OCI-LY7 (cell line): Measurements from ENCODE around the gene MVB12B. TPM values are rescaled to one million over a fixed set of nuclear protein-coding genes. Genes with fewer than 3 reads are reported as not detected.
A peak's percentile ranks its signal among the peaks of the same experiment; 100 is the strongest.

Source experiments
- BruUV-seq: library from RNA; stranded (reverse); fragments of 400-500 nt; replicated peaks from 2 replicates; lab custom pipeline; 2021; lab: Mats Ljungman, UMichigan
- CTCF ChIA-PET: fragments of 300-600 bp; sonication (Branson Sonifier 250); formaldehyde crosslinking; loops from one replicate; lab custom pipeline; 2022; ENCODE audit warnings: antibody characterized with exemption; ENCODE audit not compliant: unreplicated experiment; lab: Charles Lee
- POLR2A ChIA-PET: fragments of 300-600 bp; sonication (Branson Sonifier 250); formaldehyde crosslinking; loops from one replicate; lab custom pipeline; 2022; ENCODE audit warnings: antibody characterized with exemption; lab: Charles Lee
- DNase-seq: peaks from one replicate; pipeline ENCODE4 v3.0.0-alpha.2; 2015; ENCODE audit warnings: low spot score
- H2AFZ ChIP-seq: fragments of 200-600 bp; sonication (generic), shearing (Covaris generic); 2 replicates; pipeline ENCODE4 v1.6.1; 2014; ENCODE audit warnings: mild to moderate bottlenecking, antibody characterized with exemption, low read length, moderate library complexity
- H3K27ac ChIP-seq: fragments of 200-600 bp; sonication (generic); 2 replicates; pipeline ENCODE4 v1.5.1; 2014; ENCODE audit warnings: mixed run types, low read depth, mild to moderate bottlenecking, moderate library complexity, low read length, inconsistent platforms; ENCODE audit not compliant: poor library complexity, severe bottlenecking
- H3K36me3 ChIP-seq: fragments of 200-600 bp; sonication (generic); 2 replicates; pipeline ENCODE4 v1.6.1; 2014; ENCODE audit warnings: mild to moderate bottlenecking, antibody characterized with exemption, low read length, moderate library complexity, mixed read lengths; ENCODE audit not compliant: insufficient read depth
- H3K4me1 ChIP-seq: fragments of 200-600 bp; sonication (generic); 2 replicates; pipeline ENCODE4 v1.5.1; 2014; ENCODE audit warnings: mild to moderate bottlenecking, low read length; ENCODE audit not compliant: insufficient read depth, poor library complexity, severe bottlenecking
- H3K4me2 ChIP-seq: fragments of 200-600 bp; sonication (generic); 2 replicates; pipeline ENCODE4 v1.6.1; 2014; ENCODE audit warnings: mild to moderate bottlenecking, low read length
- H3K4me3 ChIP-seq: fragments of 200-600 bp; sonication (generic); 2 replicates; pipeline ENCODE4 v1.5.1; 2014; ENCODE audit warnings: mild to moderate bottlenecking, low read depth, low read length; ENCODE audit not compliant: poor library complexity, severe bottlenecking
- H3K79me2 ChIP-seq: fragments of 200-600 bp; sonication (generic); 2 replicates; pipeline ENCODE4 v1.6.1; 2016; ENCODE audit warnings: low read depth, mild to moderate bottlenecking, low read length, moderate library complexity, mixed read lengths; ENCODE audit not compliant: insufficient read depth
- H3K9me2 ChIP-seq: fragments of 200-600 bp; sonication (generic); 2 replicates; pipeline ENCODE4 v1.6.1; 2016; ENCODE audit warnings: mild to moderate bottlenecking, low read length, mixed read lengths; ENCODE audit not compliant: insufficient read depth
- H3K9me3 ChIP-seq: fragments of 200-600 bp; sonication (generic); 2 replicates; pipeline ENCODE4 v1.6.1; 2014; ENCODE audit warnings: mild to moderate bottlenecking, mixed run types, low read length, mixed read lengths
- H4K20me1 ChIP-seq: fragments of 200-600 bp; sonication (generic); 2 replicates; pipeline ENCODE4 v1.6.1; 2014; ENCODE audit warnings: mild to moderate bottlenecking, antibody characterized with exemption, low read length, moderate library complexity, mixed read lengths; ENCODE audit not compliant: insufficient read depth
- CTCF ChIP-seq: fragments of 200-600 bp; sonication (generic); conservative IDR thresholded peaks from 2 replicates; pipeline ENCODE4 v1.5.1; 2014; ENCODE audit warnings: mild to moderate bottlenecking, antibody characterized with exemption, low read length, moderate library complexity, mixed read lengths
- EZH2phosphoT487 ChIP-seq: fragments of 200-600 bp; sonication (generic); IDR thresholded peaks from 2 replicates; pipeline ENCODE4 v1.6.1; 2018; ENCODE audit warnings: low read depth, borderline replicate concordance, mild to moderate bottlenecking, mixed run types, antibody characterized with exemption, low read length, moderate library complexity, mixed read lengths
- intact Hi-C: fragments of 100-400 bp; cut with micrococcal nuclease; formaldehyde crosslinking; loops from one replicate; pipeline ENCODE4 v1.10.0; 2022; ENCODE audit not compliant: unreplicated experiment
- total RNA-seq, 2 experiments: library from RNA; depleted of rRNA in 1 of 2; stranded (reverse); fragments of >200 nt in 1 of 2; shearing (Covaris generic) in 1 of 2; gene quantifications; 2 replicates each; pipeline ENCODE4 v1.2.3, GENCODE V29; 2014 to 2022

MVB12B gene
- total RNA-seq, 2 experiments from 2014 or later, result 1.3 TPM; not detected in 1

- H3K79me2 ChIP-seq, result no peaks in the 10 kb centered on the region
- H3K9me3 ChIP-seq, result no peaks in the 10 kb centered on the region
- H4K20me1 ChIP-seq, result no peaks in the 10 kb centered on the region
- H3K27ac ChIP-seq, result no peak overlapping the region
- intact Hi-C loops, result no loop called here
- H3K4me2 ChIP-seq, result peak overlapping the region; percentile 51
- no peaks in the 10 kb centered on the region for H3K9me2 ChIP-seq
- ChIA-PET POLR2A (interaction anchor here (1.5 kb wide), 1 partner anchor 10 kb away, joined by 6 read pairs; no protein-coding TSS in a partner anchor), CTCF (no interaction called here)
- no TSS peak for BruUV-seq
- no peak for DNase-seq
- no peaks in the 10 kb centered on the region for H3K36me3 ChIP-seq
- peak overlapping the region; percentile 91; the same call in 1 of the 2 replicates for H2AFZ ChIP-seq
- H3K4me3 ChIP-seq, result peak overlapping the region; percentile 13
- TF ChIP-seq CTCF (no peak), EZH2phosphoT487 (no peak)
- H3K4me1 ChIP-seq, result peaks cover 9% of the 10 kb centered on the region
Observed at GRCh38 chr9:126523611-126524111, 197.0 kb downstream of the MVB12B start.

- H2AFZ ChIP-seq, result no peak overlapping the region; the same call in 1 of the 2 replicates
- intact Hi-C loops, result no loop called here
- peak overlapping the region; percentile 51 for H3K4me2 ChIP-seq
- H4K20me1 ChIP-seq, result no peaks in the 10 kb centered on the region
- TF ChIP-seq EZH2phosphoT487 (no peak), CTCF (no peak)
- BruUV-seq, result no TSS peak
- H3K9me3 ChIP-seq, result no peaks in the 10 kb centered on the region
- peaks cover 9% of the 10 kb centered on the region for H3K4me1 ChIP-seq
- no peaks in the 10 kb centered on the region for H3K9me2 ChIP-seq
- POLR2A ChIA-PET, result interaction anchor here (1.5 kb wide), 1 partner anchor 9 kb away, joined by 6 read pairs; no protein-coding TSS in a partner anchor
- no peak overlapping the region for H3K27ac ChIP-seq
- DNase-seq, result no peak
- CTCF ChIA-PET, result no interaction called here
- no peak overlapping the region for H3K4me3 ChIP-seq
- no peaks in the 10 kb centered on the region for H3K36me3 ChIP-seq
- no peaks in the 10 kb centered on the region for H3K79me2 ChIP-seq
Observed at GRCh38 chr9:126524353-126525077, 197.9 kb downstream of the MVB12B start.
